ENCODE results near the gene NLRP1.

NLRP1 gene

DNA sequence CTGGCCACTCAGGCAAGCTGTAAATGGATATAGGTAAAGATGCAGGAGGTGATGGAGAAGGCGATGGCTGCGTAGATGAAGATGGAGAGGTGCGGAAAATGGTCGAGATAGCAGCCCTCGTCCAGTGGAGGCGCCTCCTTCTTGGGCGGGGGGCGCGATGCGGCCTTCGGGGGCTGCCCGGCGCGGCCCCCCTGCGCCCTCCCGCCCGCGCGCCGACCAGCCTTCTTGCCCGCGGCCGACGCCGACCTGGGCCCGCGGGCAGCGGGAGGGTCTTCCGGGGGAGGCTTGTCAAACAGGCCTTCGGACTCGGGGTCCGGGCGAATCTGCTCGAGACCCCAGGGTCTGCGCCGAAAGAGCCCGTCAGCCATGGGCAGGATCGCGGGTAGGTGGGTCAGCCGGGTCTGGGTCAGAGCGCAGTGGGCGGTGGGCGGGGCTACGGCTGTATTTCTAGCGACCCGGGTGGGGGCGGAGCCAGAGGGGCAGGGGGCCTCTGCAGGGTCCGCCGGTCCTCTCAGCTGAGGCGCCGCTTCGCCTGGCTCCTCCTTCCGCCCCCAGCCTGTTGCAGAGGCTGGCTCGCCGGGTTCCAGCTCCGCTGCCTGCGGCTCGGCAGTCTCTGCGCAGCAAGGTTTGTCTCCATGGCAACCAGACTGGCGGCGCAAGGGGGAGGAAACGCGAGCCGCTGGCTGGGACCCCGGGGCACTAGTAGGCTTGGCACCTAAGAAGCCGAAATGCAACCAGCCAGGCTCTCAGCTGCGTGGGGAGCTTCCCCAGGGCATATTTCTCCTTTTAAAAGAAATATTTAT is 83.5 kb downstream of the NLRP1 start:
- H3K4me3 ChIP-seq (ENCODE audit: low read depth, low read length): peak overlapping the region; percentile 40
- TF ChIP-seq, protein P1, sequence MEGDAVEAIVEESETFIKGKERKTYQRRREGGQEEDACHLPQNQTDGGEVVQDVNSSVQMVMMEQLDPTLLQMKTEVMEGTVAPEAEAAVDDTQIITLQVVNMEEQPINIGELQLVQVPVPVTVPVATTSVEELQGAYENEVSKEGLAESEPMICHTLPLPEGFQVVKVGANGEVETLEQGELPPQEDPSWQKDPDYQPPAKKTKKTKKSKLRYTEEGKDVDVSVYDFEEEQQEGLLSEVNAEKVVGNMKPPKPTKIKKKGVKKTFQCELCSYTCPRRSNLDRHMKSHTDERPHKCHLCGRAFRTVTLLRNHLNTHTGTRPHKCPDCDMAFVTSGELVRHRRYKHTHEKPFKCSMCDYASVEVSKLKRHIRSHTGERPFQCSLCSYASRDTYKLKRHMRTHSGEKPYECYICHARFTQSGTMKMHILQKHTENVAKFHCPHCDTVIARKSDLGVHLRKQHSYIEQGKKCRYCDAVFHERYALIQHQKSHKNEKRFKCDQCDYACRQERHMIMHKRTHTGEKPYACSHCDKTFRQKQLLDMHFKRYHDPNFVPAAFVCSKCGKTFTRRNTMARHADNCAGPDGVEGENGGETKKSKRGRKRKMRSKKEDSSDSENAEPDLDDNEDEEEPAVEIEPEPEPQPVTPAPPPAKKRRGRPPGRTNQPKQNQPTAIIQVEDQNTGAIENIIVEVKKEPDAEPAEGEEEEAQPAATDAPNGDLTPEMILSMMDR (IDR thresholded peaks at IDR 0.05; ENCODE audit: control insufficient read depth, extremely low read depth, insufficient read depth): no peak
- DNase-seq (ENCODE audit: low read depth): no peak

GRCh38 chr17:5500247-5500588 is 84.1 kb downstream of the NLRP1 start:
- no peak overlapping the region for H3K4me3 ChIP-seq (ENCODE audit: low read depth, low read length)
- TF ChIP-seq, protein P1 (IDR thresholded peaks at IDR 0.05; ENCODE audit: control insufficient read depth, extremely low read depth, insufficient read depth): no peak
- no peak for DNase-seq (ENCODE audit: low read depth)

GRCh38 chr17:5499476-5500231 is 84.7 kb downstream of the NLRP1 start:
- DNase-seq (ENCODE audit: low read depth): no peak
- TF ChIP-seq, protein P1 (IDR thresholded peaks at IDR 0.05; ENCODE audit: control insufficient read depth, extremely low read depth, insufficient read depth): no peak
- no peak overlapping the region for H3K4me3 ChIP-seq (ENCODE audit: low read depth, low read length)

DNA sequence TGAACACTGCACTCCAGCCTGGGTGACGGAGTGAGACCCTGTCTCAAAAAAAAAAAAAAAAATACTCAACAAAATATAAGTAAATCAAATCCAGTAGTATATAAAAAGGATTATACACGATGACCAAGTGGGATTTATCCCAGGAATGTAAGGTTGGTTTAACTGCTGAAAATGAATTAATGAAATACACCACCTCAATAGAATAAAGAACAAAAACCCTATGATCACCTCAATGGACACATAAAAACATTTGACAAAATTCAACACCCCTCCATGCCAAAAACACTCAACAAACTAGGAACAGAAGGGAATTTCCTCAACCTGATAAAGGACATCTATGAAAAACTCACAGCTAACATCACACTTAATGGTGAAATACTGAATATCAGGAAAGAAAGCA is 91.3 kb downstream of the NLRP1 start:
- TF ChIP-seq, protein P1 (IDR thresholded peaks at IDR 0.05; ENCODE audit: control insufficient read depth, extremely low read depth, insufficient read depth): no peak
- no peak for DNase-seq (ENCODE audit: low read depth)

GRCh38 chr17:5488752-5489151 is 95.6 kb downstream of the NLRP1 start:
- TF ChIP-seq, protein P1 (IDR thresholded peaks at IDR 0.05; ENCODE audit: control insufficient read depth, extremely low read depth, insufficient read depth): no peak
- H3K4me3 ChIP-seq (ENCODE audit: low read depth, low read length): no peak overlapping the region
- peak; percentile 65 for DNase-seq (ENCODE audit: low read depth)

More for the DNA sequence above, 91.3 kb downstream of the NLRP1 start:
- H3K4me3 ChIP-seq (ENCODE audit: low read depth, low read length): no peak overlapping the region

- TF ChIP-seq, protein P1 (IDR thresholded peaks at IDR 0.05; ENCODE audit: control insufficient read depth, extremely low read depth, insufficient read depth): no peak
- H3K4me3 ChIP-seq (ENCODE audit: low read depth, low read length): peak within 1 kb of the TSS; percentile 100
- peak; percentile 97 for DNase-seq (ENCODE audit: low read depth)
Observed at GRCh38 chr17:5486206-5487124, 97.8 kb downstream of the NLRP1 start, which contains the start of gene MIS12. Gene MIS12, plus strand, starts transcription at chr17:5486566. Its CDS starts 2,297 bp downstream, at chr17:5488863.
